ENCODE data around the gene CCDC91.

The CCDC91 gene

GRCh38 chr12:28513983-28514382 lies 323.7 kb downstream of the CCDC91 start:
- no peaks in the 10 kb centered on the region for H3K4me1 ChIP-seq (ENCODE audit: low read length)
- no peaks in the 10 kb centered on the region for H3K36me3 ChIP-seq (replicated peaks; ENCODE audit: low read depth, low read length)
- H3K27me3 ChIP-seq (ENCODE audit: low read depth, low read length) = no peaks in the 10 kb centered on the region
- TF ChIP-seq CTCF (IDR thresholded peaks at IDR 0.05; ENCODE audit: low read depth, low read length) (no peak), EZH2phosphoT487 (IDR thresholded peaks at IDR 0.05; ENCODE audit: low read depth) (no peak)
- H4K20me1 ChIP-seq (ENCODE audit: insufficient read depth, low read length) = no peaks in the 10 kb centered on the region
- H3K4me3 ChIP-seq (ENCODE audit: low read length) = no peak overlapping the region
- no peak overlapping the region for H3K27ac ChIP-seq (ENCODE audit: low read length)
- no peaks in the 10 kb centered on the region for H3K9me3 ChIP-seq (ENCODE audit: insufficient read depth, low read length)
- no peak overlapping the region for H3K9ac ChIP-seq (ENCODE audit: low read length)
- H2AFZ ChIP-seq (ENCODE audit: low read depth, low read length) = no peak overlapping the region
- H3K4me2 ChIP-seq (ENCODE audit: low read length) = no peak overlapping the region
- H3K79me2 ChIP-seq (ENCODE audit: low read length) = no peaks in the 10 kb centered on the region

GRCh38 chr12:28517101-28517500 lies 326.8 kb downstream of the CCDC91 start:
- no peak overlapping the region for H3K9ac ChIP-seq (ENCODE audit: low read length)
- no peaks in the 10 kb centered on the region for H3K4me1 ChIP-seq (ENCODE audit: low read length)
- H3K9me3 ChIP-seq (ENCODE audit: insufficient read depth, low read length) = no peaks in the 10 kb centered on the region
- no peaks in the 10 kb centered on the region for H3K36me3 ChIP-seq (replicated peaks; ENCODE audit: low read depth, low read length)
- H3K4me3 ChIP-seq (ENCODE audit: low read length) = no peak overlapping the region
- H2AFZ ChIP-seq (ENCODE audit: low read depth, low read length) = no peak overlapping the region
- H3K27me3 ChIP-seq (ENCODE audit: low read depth, low read length) = no peaks in the 10 kb centered on the region
- TF ChIP-seq CTCF (IDR thresholded peaks at IDR 0.05; ENCODE audit: low read depth, low read length) = no peak
- no peak for TF ChIP-seq EZH2phosphoT487 (IDR thresholded peaks at IDR 0.05; ENCODE audit: low read depth)
- no peaks in the 10 kb centered on the region for H4K20me1 ChIP-seq (ENCODE audit: insufficient read depth, low read length)
- no peak overlapping the region for H3K4me2 ChIP-seq (ENCODE audit: low read length)
- no peak overlapping the region for H3K27ac ChIP-seq (ENCODE audit: low read length)
- no peaks in the 10 kb centered on the region for H3K79me2 ChIP-seq (ENCODE audit: low read length)

GRCh38 chr12:28527631-28528249 lies 337.5 kb downstream of the CCDC91 start:
- Histone ChIP-seq H3K27me3 (ENCODE audit: low read depth, low read length) (no peaks in the 10 kb centered on the region), H3K27ac (ENCODE audit: low read length) (no peak overlapping the region), H2AFZ (ENCODE audit: low read depth, low read length) (no peak overlapping the region), H3K9me3 (ENCODE audit: insufficient read depth, low read length) (no peaks in the 10 kb centered on the region), H3K4me3 (ENCODE audit: low read length) (no peak overlapping the region), H4K20me1 (ENCODE audit: insufficient read depth, low read length) (no peaks in the 10 kb centered on the region), H3K4me1 (ENCODE audit: low read length) (no peaks in the 10 kb centered on the region), H3K79me2 (ENCODE audit: low read length) (no peaks in the 10 kb centered on the region), H3K4me2 (ENCODE audit: low read length) (no peak overlapping the region), H3K9ac (ENCODE audit: low read length) (no peak overlapping the region), H3K36me3 (replicated peaks; ENCODE audit: low read depth, low read length) (no peaks in the 10 kb centered on the region)
- TF ChIP-seq EZH2phosphoT487 (IDR thresholded peaks at IDR 0.05; ENCODE audit: low read depth) (no peak), CTCF (IDR thresholded peaks at IDR 0.05; ENCODE audit: low read depth, low read length) (no peak)

- H3K79me2 ChIP-seq (ENCODE audit: low read length) = no peaks in the 10 kb centered on the region
- H3K4me1 ChIP-seq (ENCODE audit: low read length) = no peaks in the 10 kb centered on the region
- no peak overlapping the region for H3K4me3 ChIP-seq (ENCODE audit: low read length)
- H3K9ac ChIP-seq (ENCODE audit: low read length) = no peak overlapping the region
- no peaks in the 10 kb centered on the region for H3K27me3 ChIP-seq (ENCODE audit: low read depth, low read length)
- no peaks in the 10 kb centered on the region for H4K20me1 ChIP-seq (ENCODE audit: insufficient read depth, low read length)
- no peak for TF ChIP-seq CTCF (IDR thresholded peaks at IDR 0.05; ENCODE audit: low read depth, low read length)
- no peak for TF ChIP-seq EZH2phosphoT487 (IDR thresholded peaks at IDR 0.05; ENCODE audit: low read depth)
- no peaks in the 10 kb centered on the region for H3K9me3 ChIP-seq (ENCODE audit: insufficient read depth, low read length)
- H3K27ac ChIP-seq (ENCODE audit: low read length) = no peak overlapping the region
- no peak overlapping the region for H2AFZ ChIP-seq (ENCODE audit: low read depth, low read length)
- no peaks in the 10 kb centered on the region for H3K36me3 ChIP-seq (replicated peaks; ENCODE audit: low read depth, low read length)
- no peak overlapping the region for H3K4me2 ChIP-seq (ENCODE audit: low read length)
Measured at GRCh38 chr12:28535216-28535615, 345.0 kb downstream of the CCDC91 start.
